HG03439 (cell line): ENCODE data around the gene ZNF26.

ENCODE experiments used
- ATAC-seq: cut with Tn5 transposase; IDR thresholded peaks from one replicate; pipeline ENCODE4 v1.9.1; 2021; ENCODE audit warnings: mild to moderate bottlenecking, moderate library complexity; ENCODE audit not compliant: unreplicated experiment

The ZNF26 gene

DNA sequence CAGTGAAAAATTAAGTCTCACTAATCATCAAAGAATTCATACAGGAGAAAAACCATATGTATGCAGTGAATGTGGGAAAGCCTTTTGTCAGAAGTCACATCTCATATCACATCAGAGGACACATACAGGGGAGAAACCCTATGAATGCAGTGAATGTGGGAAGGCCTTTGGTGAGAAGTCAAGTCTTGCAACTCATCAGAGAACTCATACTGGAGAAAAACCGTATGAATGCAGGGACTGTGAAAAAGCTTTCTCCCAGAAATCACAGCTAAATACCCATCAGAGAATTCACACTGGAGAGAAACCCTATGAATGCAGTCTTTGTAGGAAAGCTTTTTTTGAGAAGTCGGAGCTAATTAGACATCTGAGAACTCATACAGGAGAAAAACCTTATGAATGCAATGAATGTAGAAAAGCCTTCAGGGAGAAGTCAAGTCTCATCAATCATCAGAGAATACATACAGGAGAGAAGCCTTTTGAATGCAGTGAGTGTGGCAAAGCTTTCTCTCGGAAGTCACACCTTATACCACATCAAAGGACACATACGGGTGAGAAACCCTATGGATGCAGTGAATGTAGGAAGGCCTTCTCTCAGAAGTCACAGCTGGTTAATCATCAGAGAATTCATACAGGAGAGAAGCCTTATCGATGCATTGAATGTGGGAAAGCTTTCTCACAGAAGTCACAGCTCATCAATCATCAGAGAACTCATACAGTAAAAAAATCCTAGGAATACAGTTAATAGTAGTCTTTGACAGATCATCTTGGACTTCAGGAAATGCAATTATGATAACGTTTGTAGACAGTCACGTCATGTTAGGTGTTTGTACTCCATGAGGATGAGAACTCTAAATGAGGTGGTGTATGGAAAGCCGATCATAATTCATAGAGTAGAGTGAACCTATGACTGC lies 72.3 kb downstream of the ZNF26 start:
- ATAC-seq = no peak

GRCh38 chr12:133061954-133062353 lies 75.8 kb downstream of the ZNF26 start:
- no peak for ATAC-seq

DNA sequence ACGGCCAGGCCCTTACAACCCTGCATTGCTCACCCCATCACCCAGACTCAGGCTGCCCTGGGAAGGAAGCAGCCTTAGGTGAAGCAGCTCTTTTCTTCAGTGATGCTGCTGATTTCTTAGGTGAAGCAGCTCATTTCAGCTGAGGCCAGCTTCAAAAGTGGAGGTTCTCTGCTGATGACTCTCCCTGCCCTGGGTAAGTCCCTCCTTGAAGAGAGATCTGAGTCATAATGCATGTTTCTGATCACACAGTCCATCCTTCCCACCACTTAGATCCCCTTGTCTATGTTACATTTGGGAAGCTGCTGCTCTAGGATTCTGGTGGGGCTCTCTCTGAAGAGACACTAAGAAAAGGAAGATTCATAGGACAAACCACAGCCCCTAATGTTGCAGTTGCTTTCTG lies 77.4 kb downstream of the ZNF26 start:
- no peak for ATAC-seq

- no peak for ATAC-seq
These were observed 87.7 kb downstream of the ZNF26 start for GRCh38 chr12:133073836-133074235.
